GM12892 (cell line): ENCODE results near the gene SETX.

ENCODE experiments used
- POLR2A ChIP-seq: IDR thresholded peaks from 2 replicates; pipeline ENCODE4 v1.6.1; 2011; ENCODE audit warnings: low read depth, low read length, control low read depth
- POLR2AphosphoS5 ChIP-seq: IDR thresholded peaks from 2 replicates; pipeline ENCODE4 v1.6.1; 2011; ENCODE audit warnings: low read depth, low read length, control low read depth
- TAF1 ChIP-seq: IDR thresholded peaks from 2 replicates; pipeline ENCODE4 v1.6.1; 2011; ENCODE audit warnings: low read depth, mild to moderate bottlenecking, control low read depth, low read length, borderline replicate concordance

GRCh38 chr9:132354637-132355355 lies at the start of gene SETX:
- TF ChIP-seq POLR2A (peak; percentile 96), POLR2AphosphoS5 (peak; percentile 91), TAF1 (peak; percentile 67)
